SK-N-SH (cell line): Measurements from ENCODE around the gene LRMDA. TPM values are rescaled to one million over a fixed set of nuclear protein-coding genes. Genes with fewer than 3 reads are reported as not detected.
A peak's percentile ranks its signal among the peaks of the same experiment; 100 is the strongest.

Source experiments
- CTCF ChIA-PET: fragments of 300-600, 350-600 bp; formaldehyde crosslinking; extraction: SDS; loops from one replicate; lab custom pipeline; 2021; lab: Yijun Ruan, JAX
- POLR2A ChIA-PET: fragments of 350-600 bp; sonication (Branson Sonifier 250); formaldehyde crosslinking; extraction: SDS; loops from one replicate; lab custom pipeline; 2020; ENCODE audit warnings: antibody characterized with exemption, inconsistent platforms; lab: Yijun Ruan, JAX
- DNase-seq: peaks from one replicate; pipeline ENCODE4 v3.0.0; 2012
- H2AFZ ChIP-seq: fragments of 200-600 bp; sonication (generic); 2 replicates; pipeline ENCODE4 v1.8.1; 2016; ENCODE audit warnings: antibody characterized with exemption, mild to moderate bottlenecking, low read depth
- H3F3A ChIP-seq: fragments of 200-600 bp; sonication (generic); replicated peaks from 2 replicates; pipeline ENCODE3; 2016; ENCODE audit warnings: antibody characterized with exemption, mild to moderate bottlenecking; ENCODE audit not compliant: insufficient read depth
- H3K27ac ChIP-seq, 2 experiments: fragments of 200-500 bp in 1 of 2; fragments of 200-600 bp in 1 of 2; sonication (Bioruptor generic) in 1 of 2; sonication (generic), shearing (Covaris generic) in 1 of 2; 2 replicates each; pipeline versions ENCODE4 v1.5.1 to v1.6.1; 2014 to 2016; ENCODE audit warnings: low read depth in 2 of 2, inconsistent platforms in 1 of 2, low read length in 1 of 2, mild to moderate bottlenecking in 1 of 2, mixed read lengths in 1 of 2
- H3K27me3 ChIP-seq: fragments of 200-600 bp; sonication (generic), shearing (Covaris generic); 2 replicates; pipeline ENCODE4 v1.6.1; 2016; ENCODE audit warnings: mixed run types; ENCODE audit not compliant: insufficient read depth
- H3K36me3 ChIP-seq, 2 experiments: fragments of 200-500 bp in 1 of 2; fragments of 200-600 bp in 1 of 2; sonication (Bioruptor generic) in 1 of 2; sonication (generic) in 1 of 2; replicated peaks in 1 of 2; 2 replicates each; pipeline versions ENCODE3 to v1.5.1; 2014 to 2016; ENCODE audit warnings: low read length in 1 of 2, mild to moderate bottlenecking in 1 of 2; ENCODE audit not compliant: insufficient read depth in 2 of 2, control insufficient read depth in 1 of 2
- H3K4me1 ChIP-seq, 2 experiments: fragments of 200-500 bp in 1 of 2; fragments of 200-600 bp in 1 of 2; sonication (Bioruptor generic) in 1 of 2; sonication (generic), shearing (Covaris generic) in 1 of 2; 2 replicates each; pipeline versions ENCODE4 v1.5.1 to v1.6.1; 2014 to 2016; ENCODE audit warnings: low read depth in 1 of 2, low read length in 1 of 2, mixed run types in 1 of 2; ENCODE audit not compliant: insufficient read depth in 2 of 2, control insufficient read depth in 1 of 2
- H3K4me2 ChIP-seq: fragments of 200-600 bp; sonication (generic), shearing (Covaris generic); 2 replicates; pipeline ENCODE4 v1.6.1; 2017; ENCODE audit warnings: mixed run types
- H3K4me3 ChIP-seq, 2 experiments: fragments of 200-500 bp in 1 of 2; fragments of 200-600 bp in 1 of 2; sonication (Bioruptor generic) in 1 of 2; sonication (generic), shearing (Covaris generic) in 1 of 2; 2 replicates each; pipeline versions ENCODE4 v1.5.1 to v1.8.1; 2014 to 2016; ENCODE audit warnings: low read depth in 2 of 2, inconsistent platforms in 1 of 2, low read length in 1 of 2, mild to moderate bottlenecking in 1 of 2, mixed read lengths in 1 of 2, moderate library complexity in 1 of 2
- H3K79me2 ChIP-seq: fragments of 200-600 bp; sonication (generic); 2 replicates; pipeline ENCODE4 v1.8.1; 2017; ENCODE audit warnings: mild to moderate bottlenecking; ENCODE audit not compliant: insufficient read depth
- H3K9ac ChIP-seq: fragments of 200-600 bp; sonication (generic); 2 replicates; pipeline ENCODE4 v1.6.1; 2017; ENCODE audit warnings: mixed run types
- H3K9me2 ChIP-seq: fragments of 200-600 bp; sonication (generic); 2 replicates; pipeline ENCODE4 v1.6.1; 2017; ENCODE audit warnings: mixed run types
- H3K9me3 ChIP-seq: fragments of 200-600 bp; sonication (generic); 2 replicates; pipeline ENCODE4 v1.6.1; 2017; ENCODE audit warnings: mixed run types, mild to moderate bottlenecking, moderate library complexity
- H4K20me1 ChIP-seq: fragments of 200-600 bp; sonication (generic); 2 replicates; pipeline ENCODE4 v1.6.1; 2017; ENCODE audit warnings: mild to moderate bottlenecking, mixed run types; ENCODE audit not compliant: insufficient read depth
- CHD2 ChIP-seq: fragments of 150-350 bp; IDR thresholded peaks from 2 replicates; pipeline ENCODE4 v1.6.1; 2018; ENCODE audit warnings: low read length; ENCODE audit not compliant: partially characterized antibody
- FOXM1 ChIP-seq: IDR thresholded peaks from 2 replicates; pipeline ENCODE4 v1.4.0; 2012; ENCODE audit warnings: low read depth, mild to moderate bottlenecking
- GATA2 ChIP-seq: sonication (generic); formaldehyde crosslinking; IDR thresholded peaks from 2 replicates; pipeline ENCODE4 v1.5.0; 2020; ENCODE audit warnings: mild to moderate bottlenecking, missing genetic modification reagents
- MXI1 ChIP-seq: IDR thresholded peaks from 2 replicates; pipeline ENCODE4 v1.6.1; 2012; ENCODE audit warnings: mild to moderate bottlenecking, low read depth, low read length, improper control_type of control experiment
- NFIC ChIP-seq: IDR thresholded peaks from 2 replicates; pipeline ENCODE4 v1.4.0; 2012; ENCODE audit warnings: borderline replicate concordance
- NRF1 ChIP-seq: IDR thresholded peaks from 2 replicates; pipeline ENCODE4 v1.6.1; 2012; ENCODE audit warnings: low read depth, mild to moderate bottlenecking, low read length
- REST ChIP-seq: IDR thresholded peaks from 2 replicates; pipeline ENCODE4 v1.6.1; 2012; ENCODE audit warnings: mild to moderate bottlenecking, low read depth, low read length, moderate library complexity
- TEAD4 ChIP-seq: IDR thresholded peaks from 2 replicates; pipeline ENCODE4 v1.4.0; 2012; ENCODE audit warnings: mild to moderate bottlenecking, borderline replicate concordance; ENCODE audit not compliant: insufficient read depth
- USF1 ChIP-seq: IDR thresholded peaks from 2 replicates; pipeline ENCODE4 v1.4.0; 2012; ENCODE audit warnings: low read depth, borderline replicate concordance
- WGBS: methylation state at CpG from one replicate; pipeline ENCODE4 v1.1.6; 2017; ENCODE audit warnings: low lambda C conversion rate; 5-methylcytosine and 5-hydroxymethylcytosine counted together
- polyA plus RNA-seq, 3 experiments: library from polyadenylated mRNA; depleted of rRNA; stranded (reverse); fragments of >200 nt; gene quantifications; 2 replicates each; pipeline ENCODE4 v1.2.3, GENCODE V29; 2012

The LRMDA gene
- polyA plus RNA-seq, 1 of the 3 experiments (the other 2 are of a cell fraction), result 0.95 TPM

- peak; percentile 30 for TF ChIP-seq CHD2
- TF ChIP-seq GATA2 (CRISPR knock-in tag), result no peak
Observed at GRCh38 chr10:75547391-75548298, 116.2 kb downstream of the LRMDA start (continued).

- ChIA-PET POLR2A (no interaction called here), CTCF (no interaction called here)
- Histone ChIP-seq H3K27me3 (no peaks in the 10 kb centered on the region), H3K4me3 (no peak overlapping the region), H3K9me2 (no peaks in the 10 kb centered on the region; the same call in 1 of the 2 replicates), H2AFZ (0 out of 2 replicates have a peak overlapping the region, but pooled peaks have one; percentile 21), H3K9me3 (peaks cover 7% of the 10 kb centered on the region; the same call in 1 of the 2 replicates), H4K20me1 (no peaks in the 10 kb centered on the region), H3F3A (peaks cover 14% of the 10 kb centered on the region), H3K27ac (peak overlapping the region; percentile 41 to 53; a peak in 2 of 4 replicates), H3K4me1 (peaks cover 0 to 14% of the 10 kb centered on the region in 2 experiments; a peak in 2 of 4 replicates), H3K4me2 (no peak overlapping the region), H3K79me2 (no peaks in the 10 kb centered on the region), H3K36me3 (no peaks in the 10 kb centered on the region), H3K9ac (no peak overlapping the region)
- DNase-seq, result no peak
- WGBS, result 82% methylated on average over 1 of the region's 1 CpG
- TF ChIP-seq TEAD4 (no peak), NFIC (no peak), FOXM1 (no peak)
Observed at GRCh38 chr10:75548356-75548755, 116.9 kb downstream of the LRMDA start.

- Histone ChIP-seq H3F3A (peaks cover 14% of the 10 kb centered on the region), H2AFZ (no peak overlapping the region), H3K4me3 (no peak overlapping the region), H3K79me2 (no peaks in the 10 kb centered on the region), H3K27ac (no peak overlapping the region), H3K9me3 (peaks cover 7% of the 10 kb centered on the region; the same call in 1 of the 2 replicates), H3K36me3 (no peaks in the 10 kb centered on the region), H4K20me1 (no peaks in the 10 kb centered on the region), H3K4me2 (no peak overlapping the region), H3K9ac (no peak overlapping the region), H3K27me3 (no peaks in the 10 kb centered on the region), H3K4me1 (peaks cover 0 to 8% of the 10 kb centered on the region in 2 experiments; a peak in 2 of 4 replicates), H3K9me2 (no peaks in the 10 kb centered on the region; the same call in 1 of the 2 replicates)
- no peak for DNase-seq
- POLR2A ChIA-PET, result no interaction called here
- CTCF ChIA-PET, result no interaction called here
- TF ChIP-seq TEAD4 (no peak), USF1 (no peak), MXI1 (no peak), REST (no peak), NRF1 (no peak)
Observed at GRCh38 chr10:75550191-75550590, 118.8 kb downstream of the LRMDA start.
